ENCODE measurements around the gene RAPGEF1.

Gene RAPGEF1

DNA sequence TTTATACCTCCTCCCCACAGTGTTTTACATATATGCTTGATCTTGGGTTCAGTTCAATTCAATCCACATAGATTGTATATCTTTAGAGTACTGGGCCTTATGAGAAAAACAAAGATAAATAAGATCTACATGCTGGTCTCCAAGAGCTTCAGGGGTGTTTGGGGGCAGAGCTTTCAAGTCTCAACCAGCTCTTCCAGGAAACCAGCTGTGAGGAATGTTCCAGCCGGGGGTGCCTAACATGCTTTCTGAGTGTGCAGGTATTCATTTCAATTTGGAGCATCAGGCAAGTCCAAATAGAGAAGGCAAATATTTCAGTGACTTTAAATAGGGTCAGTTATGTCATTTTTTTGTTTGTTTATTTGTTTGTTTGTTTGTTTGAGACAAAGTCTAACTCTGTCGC, 5.7 kb upstream of the RAPGEF1 start:
- DNase-seq: no peak

DNA sequence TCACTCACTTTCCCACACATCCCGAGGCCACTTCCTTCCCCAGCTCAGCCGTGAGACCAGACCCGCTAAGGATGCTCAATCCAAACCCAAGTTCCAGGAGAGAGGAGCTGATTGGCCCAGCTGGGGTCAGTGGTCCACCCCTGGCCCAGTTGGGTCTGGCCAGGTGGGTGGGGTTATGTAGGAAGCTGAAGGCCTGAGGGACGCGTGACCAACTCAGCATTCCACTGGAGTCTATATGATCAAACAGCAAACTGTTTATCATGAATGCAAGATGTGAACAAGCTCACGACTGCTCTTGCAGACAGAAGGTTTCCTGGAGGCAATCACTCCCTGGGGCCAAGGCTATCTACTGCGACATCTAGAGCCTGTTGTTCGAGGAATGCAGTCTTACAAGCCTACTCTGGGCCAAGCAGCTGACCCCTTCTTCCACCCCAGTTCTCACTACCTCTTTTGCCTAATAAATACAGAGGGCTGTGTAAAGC, 4.9 kb upstream of the RAPGEF1 start:
- no peak for DNase-seq

DNA sequence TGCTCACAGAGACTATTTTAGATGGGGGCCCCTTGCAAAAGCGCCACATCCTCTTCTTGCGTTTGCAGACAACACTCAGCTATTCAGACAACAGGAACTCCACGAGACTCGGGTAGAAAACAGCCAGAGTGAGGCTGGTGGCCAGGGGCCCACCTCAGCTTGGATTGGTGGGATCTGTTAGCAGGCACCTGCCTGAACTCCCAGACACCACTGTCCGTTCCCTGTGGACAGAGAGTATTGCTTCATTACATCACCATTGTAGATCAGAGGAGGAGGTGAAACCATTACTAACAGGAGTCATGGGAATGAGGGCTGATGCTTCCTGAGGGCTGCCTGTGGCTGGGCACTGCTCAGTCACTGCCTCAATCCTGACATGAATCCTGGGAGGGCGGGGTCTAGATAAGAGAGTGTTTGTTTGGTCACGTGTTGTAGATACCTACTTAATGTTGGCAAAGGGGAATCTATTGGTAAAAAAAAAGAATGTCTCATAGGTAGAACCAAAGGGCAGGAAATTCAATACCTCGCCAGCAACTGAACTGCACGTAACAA, 4.4 kb upstream of the RAPGEF1 start:
- DNase-seq: no peak

DNA sequence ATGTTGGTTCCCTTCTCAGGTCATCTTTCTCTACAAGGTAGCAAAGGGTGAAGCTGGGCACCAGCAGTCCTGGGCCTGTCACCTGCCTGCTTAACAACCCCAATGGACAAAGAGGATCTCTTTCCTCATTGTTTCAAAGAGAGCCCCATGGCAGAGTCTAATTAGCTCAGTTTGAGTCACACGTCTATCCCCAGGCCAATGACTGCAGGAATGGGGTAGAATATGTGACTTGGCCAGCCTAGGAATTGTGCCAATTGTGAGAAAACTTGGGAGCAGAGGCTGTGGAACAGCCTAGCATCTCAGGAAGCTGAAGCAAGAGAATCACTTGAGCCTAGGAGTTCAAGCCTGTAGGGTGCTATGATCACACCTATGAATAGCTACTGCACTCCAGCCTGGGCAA, 3.6 kb upstream of the RAPGEF1 start:
- DNase-seq: no peak

GRCh38 chr9:131743096-131743495, 3.2 kb upstream of the RAPGEF1 start:
- no peak for DNase-seq

GRCh38 chr9:131740898-131741297, 1.0 kb upstream of the RAPGEF1 start:
- no peak for DNase-seq

DNA sequence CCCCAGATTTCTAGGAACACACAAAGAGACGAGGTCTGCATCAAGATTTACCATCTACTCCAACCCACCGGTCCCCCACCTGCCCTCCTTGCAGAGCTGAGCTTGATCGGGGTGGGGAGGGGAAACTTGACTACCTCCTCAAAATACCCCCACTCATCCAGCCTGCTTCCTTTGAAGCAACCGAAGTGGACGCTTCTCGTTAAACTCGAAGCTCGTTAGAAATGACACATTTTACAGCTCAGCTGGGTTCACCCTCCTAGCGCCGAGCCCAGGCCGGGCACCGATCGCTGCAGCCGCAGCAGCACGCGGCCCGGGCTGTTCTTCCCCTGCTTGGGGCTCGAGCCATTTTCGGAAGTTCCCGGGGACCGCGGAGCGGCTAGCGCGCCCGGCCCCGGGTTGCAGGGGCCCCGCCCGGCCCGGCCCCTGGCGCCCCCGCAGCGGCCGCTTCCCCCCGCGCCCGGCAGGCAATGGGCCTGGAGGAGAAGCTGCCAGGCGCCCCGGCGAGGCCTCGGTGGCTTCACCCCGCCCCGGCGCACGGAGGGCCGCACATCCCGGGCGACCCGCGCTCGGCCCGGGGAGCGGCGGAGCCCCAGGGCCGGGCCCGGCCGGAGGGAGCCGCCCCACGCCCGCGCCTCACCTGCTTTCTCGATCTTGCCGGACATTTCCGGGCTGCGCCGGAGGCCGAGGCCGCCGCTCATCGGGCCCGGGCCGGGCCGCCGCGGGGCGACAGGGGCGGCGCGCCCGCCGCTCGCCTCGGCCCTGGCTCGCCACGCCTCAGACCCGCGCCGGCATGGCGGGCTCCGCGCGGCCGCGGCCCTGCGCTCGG, 530 bp downstream of the RAPGEF1 start:
- peak; percentile 34 for DNase-seq

- DNase-seq: no peak
These were observed 1.4 kb downstream of the RAPGEF1 start for GRCh38 chr9:131738293-131739132.

DNA sequence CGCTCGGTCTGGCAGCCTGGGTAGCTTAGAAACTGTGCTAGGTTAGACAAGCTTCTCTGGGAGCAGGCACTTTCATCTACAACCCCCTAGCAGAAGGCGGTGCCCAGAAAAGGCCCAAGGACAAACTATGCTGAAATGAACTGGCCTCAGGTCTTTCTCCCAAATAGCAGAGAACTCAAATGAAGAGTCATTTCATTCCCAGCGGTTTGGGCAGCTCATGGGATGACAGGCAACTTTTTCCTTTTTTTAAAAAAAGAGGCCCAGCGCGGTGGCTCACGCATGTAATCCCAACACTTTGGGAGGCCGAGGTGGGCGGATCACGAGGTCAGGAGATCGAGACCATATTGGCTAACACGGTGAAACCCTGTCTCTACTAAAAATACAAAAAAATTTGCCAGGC, 2.5 kb downstream of the RAPGEF1 start:
- DNase-seq: no peak

DNA sequence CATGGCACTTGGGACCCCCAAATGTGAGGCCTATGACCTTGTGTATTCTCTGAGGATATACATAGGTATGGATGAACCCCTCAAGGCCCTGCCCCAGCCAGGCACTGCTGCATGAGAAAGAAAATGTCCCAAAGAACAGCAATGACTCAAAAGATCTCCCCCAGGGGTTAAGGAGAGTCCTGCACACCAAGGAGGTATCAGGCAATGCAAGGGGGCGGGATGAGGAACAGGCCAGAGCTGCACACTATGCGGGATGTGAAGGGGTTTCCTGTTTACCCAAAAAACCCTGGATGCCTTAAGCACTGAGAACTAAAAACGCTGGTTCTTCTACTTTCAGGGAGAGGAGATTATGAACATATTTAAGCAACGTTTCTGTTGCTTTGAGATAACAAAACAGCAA, 3.4 kb downstream of the RAPGEF1 start:
- DNase-seq: no peak

DNA sequence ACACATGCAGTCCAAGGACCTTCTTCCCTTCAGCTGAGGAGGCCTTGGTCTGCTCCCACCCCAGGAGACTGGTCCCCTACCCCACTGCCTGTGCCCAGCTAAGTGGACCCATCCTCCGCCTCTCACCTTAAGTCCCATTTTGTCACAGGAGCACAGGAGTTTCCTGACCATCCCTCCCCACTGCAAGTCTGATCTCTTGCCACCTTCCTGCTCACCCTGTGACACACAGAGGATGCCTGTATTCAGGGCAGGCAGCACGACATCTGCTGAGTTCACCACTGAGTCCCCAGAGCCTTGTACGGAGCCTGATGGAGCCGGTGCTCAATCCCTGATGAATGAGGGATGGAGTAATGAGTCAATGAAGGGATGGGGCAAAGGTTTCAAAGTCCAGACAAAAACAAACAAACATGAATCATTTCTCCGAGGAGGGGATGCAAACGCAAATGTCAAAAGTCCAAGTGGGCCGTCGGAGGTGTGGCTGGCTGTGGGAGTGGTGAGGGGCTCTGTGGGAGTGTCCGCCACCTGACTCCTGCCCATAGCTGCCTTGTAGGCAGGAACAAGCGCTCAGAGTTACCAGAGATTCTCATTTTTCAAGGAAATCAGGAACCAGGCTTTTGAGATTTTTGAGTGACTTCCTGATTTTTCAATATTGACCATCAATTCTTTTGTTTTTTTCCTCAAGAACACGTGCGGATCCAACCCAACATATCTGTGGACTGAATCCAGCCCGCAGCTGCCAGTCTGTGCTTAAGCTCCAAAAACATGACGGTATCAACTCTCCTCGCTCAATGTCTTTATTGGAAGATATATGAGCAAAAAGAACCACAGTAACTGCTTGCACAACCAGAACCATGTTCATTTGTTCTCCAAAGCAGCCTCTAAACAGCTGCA, 4.4 kb downstream of the RAPGEF1 start:
- no peak for DNase-seq

GRCh38 chr9:131734781-131735180, 5.1 kb downstream of the RAPGEF1 start:
- no peak for DNase-seq

GRCh38 chr9:131734165-131734610, 5.7 kb downstream of the RAPGEF1 start:
- DNase-seq: peak; percentile 64

DNA sequence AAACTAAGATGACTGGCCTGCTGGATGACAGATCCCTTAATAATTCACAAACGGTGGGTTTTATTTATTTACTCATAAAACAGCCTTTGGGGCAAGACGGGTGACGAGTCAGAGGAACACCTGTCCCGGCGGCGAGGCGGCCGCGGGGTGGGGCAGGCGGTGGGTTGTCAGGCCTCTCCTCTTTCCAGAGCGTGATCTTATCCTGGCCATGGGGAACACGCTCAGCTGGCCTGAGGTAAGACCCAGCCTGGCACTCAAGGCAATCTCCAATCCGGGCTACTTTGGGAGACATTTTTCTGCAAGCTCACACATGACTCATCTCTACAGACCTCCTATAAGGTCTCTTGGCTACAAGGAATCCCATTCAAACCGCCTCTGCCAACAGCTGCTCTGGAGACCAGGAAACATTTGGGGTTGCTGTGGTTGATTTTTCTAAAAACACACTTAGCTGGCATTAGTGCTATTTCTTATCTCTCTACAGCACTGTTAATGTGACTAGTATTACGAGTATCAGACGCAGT, 6.3 kb downstream of the RAPGEF1 start:
- peak; percentile 73 for DNase-seq

DNA sequence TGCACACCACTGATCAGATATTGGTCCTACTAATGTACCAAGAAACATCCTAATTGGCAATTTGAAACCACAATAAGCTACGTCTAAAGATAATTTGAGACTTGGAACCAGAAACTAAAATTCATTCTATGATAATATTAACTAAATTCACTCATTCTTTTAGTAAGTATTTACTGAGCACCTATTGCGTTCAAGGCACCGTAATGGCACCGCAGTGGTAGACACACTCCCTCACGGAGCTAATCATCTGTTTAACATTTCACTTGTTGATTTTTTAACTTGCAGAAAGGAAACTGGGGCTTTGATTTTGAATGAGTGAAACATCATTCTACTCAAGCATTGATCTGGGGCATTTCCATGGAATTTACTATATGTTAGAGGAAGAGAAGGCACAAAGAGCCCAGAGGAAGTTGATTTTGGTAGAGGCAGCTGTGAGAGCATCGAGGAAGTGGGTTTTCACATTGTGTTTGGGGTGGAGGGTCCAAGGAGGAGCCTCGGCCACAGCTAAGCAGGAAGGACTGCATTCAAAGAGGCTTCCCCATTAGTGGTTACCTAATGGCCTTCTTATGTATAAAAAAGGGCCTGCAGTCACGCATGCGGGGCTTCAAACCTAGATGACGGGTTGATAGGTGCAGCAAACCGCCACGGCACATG, 7.1 kb downstream of the RAPGEF1 start:
- DNase-seq: peak; percentile 80

GRCh38 chr9:131732061-131732526, 7.8 kb downstream of the RAPGEF1 start:
- DNase-seq: no peak

GRCh38 chr9:131731644-131732043, 8.2 kb downstream of the RAPGEF1 start:
- DNase-seq: peak; percentile 62

GRCh38 chr9:131731237-131731636, 8.6 kb downstream of the RAPGEF1 start:
- DNase-seq: no peak

- no peak for DNase-seq
These were observed 10.9 kb downstream of the RAPGEF1 start for GRCh38 chr9:131728961-131729360.

GRCh38 chr9:131728546-131728910, 11.3 kb downstream of the RAPGEF1 start:
- DNase-seq: no peak

- DNase-seq: peak; percentile 53
These were observed 11.9 kb downstream of the RAPGEF1 start for GRCh38 chr9:131727795-131728545.

All from CD4-positive, alpha-beta T cell treated with Interleukin-4 for 4 hours (primary cell).